ENCODE measurements around the gene ZNF672. TPM values are rescaled to one million over a fixed set of nuclear protein-coding genes. Genes with fewer than 3 reads are reported as not detected.

The ZNF672 gene
- polyA plus RNA-seq, 1 donor from 2014 or later, result 46.3 TPM

DNA sequence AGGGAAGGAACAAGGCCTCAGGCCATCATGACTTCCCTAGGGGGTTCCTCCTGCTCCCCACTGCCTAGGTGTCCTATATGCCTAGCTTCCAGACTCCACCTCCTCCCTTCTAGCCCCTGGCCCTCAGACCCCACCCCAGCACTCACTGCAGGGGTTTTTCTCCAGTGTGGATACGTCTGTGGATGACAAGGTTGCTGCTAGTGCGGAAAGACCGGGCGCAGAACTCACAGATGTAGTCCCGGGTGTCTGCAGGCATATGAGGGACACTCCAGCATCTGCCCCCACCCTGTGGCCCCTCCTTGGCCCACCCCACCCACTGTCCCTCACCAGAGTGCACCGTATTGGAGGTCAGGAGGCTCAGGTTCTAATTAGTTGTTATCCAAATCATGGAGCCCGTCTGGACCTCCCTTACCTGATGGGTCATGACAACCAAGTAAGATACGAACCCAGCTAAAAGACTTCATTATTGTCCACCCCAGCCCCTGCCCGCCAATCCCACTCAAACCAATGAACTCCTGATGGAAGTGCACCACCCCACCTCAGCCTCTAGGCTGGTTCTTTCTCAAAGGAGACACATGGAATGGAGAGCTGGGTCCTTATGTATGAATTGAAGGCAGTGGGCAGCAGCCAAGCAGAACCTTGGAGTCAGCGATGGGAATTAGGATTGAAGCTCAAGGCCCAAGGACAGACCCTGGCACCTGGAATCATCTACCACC is 12.7 kb downstream of the ZNF672 start:
- H3K4me1 Mint-ChIP-seq, result peaks cover 4 to 11% (median 5%) of the 10 kb centered on the region in 3 donors
- H3K9me3 Mint-ChIP-seq, result no peaks in the 10 kb centered on the region
- H3K4me3 Mint-ChIP-seq, result no peak overlapping the region
- H3K36me3 Mint-ChIP-seq, result peaks cover 7% of the 10 kb centered on the region
- H3K27ac Mint-ChIP-seq, result no peak overlapping the region
- no peaks in the 10 kb centered on the region for H3K27me3 Mint-ChIP-seq

DNA sequence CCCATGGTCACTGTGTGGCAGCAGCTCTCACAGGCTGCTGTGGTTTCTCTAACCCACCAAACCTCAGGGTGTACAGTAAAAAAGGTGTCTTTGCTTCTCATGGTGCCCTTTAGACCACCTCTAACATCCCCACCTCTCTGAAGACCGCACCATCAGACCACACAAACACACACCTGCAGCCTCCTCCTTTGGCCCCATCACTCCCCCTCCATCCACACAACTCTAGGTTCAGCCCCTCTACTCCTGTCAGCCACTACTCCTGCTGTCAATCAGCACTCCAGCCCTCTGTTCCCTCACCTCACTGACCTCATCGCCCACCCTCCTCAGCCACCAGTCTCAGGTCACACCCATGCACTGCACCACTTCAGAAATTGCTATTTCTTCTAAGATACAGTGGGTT is 13.4 kb downstream of the ZNF672 start:
- Mint-ChIP-seq H3K27ac (no peak overlapping the region), H3K9me3 (no peaks in the 10 kb centered on the region), H3K4me1 (peaks cover 4 to 11% (median 5%) of the 10 kb centered on the region in 3 donors), H3K36me3 (peaks cover 5% of the 10 kb centered on the region), H3K4me3 (no peak overlapping the region), H3K27me3 (no peaks in the 10 kb centered on the region)

DNA sequence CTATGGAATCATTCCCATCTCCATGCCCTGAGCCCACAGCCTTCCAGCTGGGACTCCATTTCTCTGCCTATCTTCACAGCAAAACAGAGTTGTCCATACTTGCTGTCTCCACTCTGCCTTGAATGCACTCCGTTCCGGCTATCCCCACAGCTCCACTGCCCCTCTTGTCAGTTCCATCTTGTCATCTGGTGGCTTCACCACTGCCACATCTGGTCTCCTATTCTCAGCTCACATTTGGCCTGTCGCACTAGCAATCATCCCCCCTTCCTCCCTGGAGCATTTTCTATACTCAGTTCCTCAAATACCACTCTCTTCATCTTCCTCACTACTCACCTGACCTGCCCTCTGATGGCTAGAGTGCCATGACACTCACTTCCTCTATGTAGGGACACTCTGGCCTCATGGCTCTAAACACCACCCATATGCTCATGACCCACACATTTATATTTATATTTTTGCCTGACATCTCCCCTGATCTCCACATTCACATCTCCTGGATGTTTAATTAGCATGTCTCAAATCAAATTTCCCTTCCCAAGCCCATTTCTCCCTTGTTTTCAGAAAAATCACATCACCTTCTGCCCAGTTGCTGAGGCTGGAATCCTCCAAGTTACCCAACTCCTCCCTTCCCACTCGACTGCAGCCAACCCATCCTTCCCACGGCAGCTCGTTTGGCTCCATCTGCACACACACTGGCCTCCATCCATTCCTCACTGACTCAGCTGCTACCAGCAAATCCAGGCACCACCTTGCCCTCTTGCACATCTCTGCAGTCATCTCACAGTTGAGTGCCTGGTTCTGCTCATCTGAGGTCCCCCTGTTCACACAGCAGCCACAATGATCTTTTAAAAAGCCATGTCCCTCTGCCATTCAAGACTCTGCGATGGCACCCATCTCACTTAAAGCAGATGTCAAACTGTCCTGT is 14.7 kb downstream of the ZNF672 start:
- no peaks in the 10 kb centered on the region for H3K9me3 Mint-ChIP-seq
- no peak overlapping the region for H3K4me3 Mint-ChIP-seq
- no peaks in the 10 kb centered on the region for H3K27me3 Mint-ChIP-seq
- peaks cover 4 to 18% (median 10%) of the 10 kb centered on the region in 3 donors for H3K4me1 Mint-ChIP-seq
- H3K36me3 Mint-ChIP-seq, result peaks cover 4% of the 10 kb centered on the region
- H3K27ac Mint-ChIP-seq, result no peak overlapping the region

DNA sequence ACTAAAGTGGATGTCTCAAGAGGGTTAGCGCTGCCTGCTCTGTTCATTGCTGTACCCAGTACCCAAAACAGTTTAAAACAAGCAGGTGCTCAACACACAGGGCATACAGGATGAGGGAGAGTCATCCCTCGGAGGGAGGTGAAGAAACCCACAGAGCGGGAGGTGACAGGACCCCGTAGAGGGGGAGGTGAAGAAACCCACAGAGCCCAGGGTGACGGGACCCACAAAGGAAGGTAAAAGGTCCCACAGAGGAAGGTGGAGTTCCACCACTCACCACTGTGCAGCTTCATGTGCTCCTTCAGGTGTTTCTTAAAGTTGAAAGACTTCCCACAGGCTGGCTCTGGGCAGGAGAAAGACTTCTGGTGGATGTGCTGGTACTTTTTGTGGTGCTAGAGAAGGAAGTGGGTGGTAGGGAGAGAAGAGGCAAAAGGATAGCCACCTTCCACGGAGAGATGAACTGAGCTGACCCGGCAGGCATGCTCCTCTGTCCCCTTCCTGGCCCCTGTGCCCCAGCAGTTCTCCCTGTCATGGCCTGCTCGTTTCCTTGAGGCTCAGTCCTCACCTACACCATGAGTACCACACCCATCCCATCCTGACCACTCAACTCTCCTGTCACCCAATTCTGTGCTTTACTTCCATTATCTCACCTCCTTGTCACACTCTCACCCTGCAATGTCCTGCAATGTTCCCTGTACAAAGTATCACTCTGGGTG is 15.8 kb downstream of the ZNF672 start:
- Mint-ChIP-seq H3K27me3 (no peaks in the 10 kb centered on the region), H3K4me3 (no peak overlapping the region), H3K9me3 (no peaks in the 10 kb centered on the region), H3K4me1 (peaks cover 9 to 23% (median 15%) of the 10 kb centered on the region in 3 donors), H3K27ac (peak overlapping the region in 1 of 3 donors; percentile 85), H3K36me3 (peaks cover 3% of the 10 kb centered on the region)

DNA sequence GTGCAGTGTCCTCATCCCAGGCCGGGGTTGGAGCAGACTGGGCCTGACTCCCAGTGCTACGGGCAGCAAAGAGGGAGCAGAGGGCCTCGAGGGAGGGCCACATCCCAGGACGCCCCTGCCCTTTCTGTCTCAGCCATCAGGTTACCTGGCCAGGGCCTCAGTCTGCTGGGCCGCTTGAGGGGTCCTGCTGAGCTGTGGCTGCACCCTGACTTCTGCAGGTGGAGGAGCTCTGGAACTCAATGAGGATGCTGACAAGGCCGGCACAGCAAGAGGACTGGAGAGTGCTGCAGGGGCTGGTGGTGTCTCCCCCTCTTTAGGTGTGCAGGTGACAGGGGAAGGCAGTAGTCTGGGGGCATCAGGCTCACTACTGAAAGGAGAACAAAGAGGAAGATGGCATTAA is 17.6 kb downstream of the ZNF672 start:
- peaks cover 19 to 32% (median 22%) of the 10 kb centered on the region in 3 donors for H3K4me1 Mint-ChIP-seq
- H3K4me3 Mint-ChIP-seq, result peak overlapping the region in 1 of 4 donors; percentile 30
- H3K27ac Mint-ChIP-seq, result peak overlapping the region in 1 of 3 donors; percentile 53
- H3K36me3 Mint-ChIP-seq, result no peaks in the 10 kb centered on the region
- no peaks in the 10 kb centered on the region for H3K27me3 Mint-ChIP-seq
- no peaks in the 10 kb centered on the region for H3K9me3 Mint-ChIP-seq

DNA sequence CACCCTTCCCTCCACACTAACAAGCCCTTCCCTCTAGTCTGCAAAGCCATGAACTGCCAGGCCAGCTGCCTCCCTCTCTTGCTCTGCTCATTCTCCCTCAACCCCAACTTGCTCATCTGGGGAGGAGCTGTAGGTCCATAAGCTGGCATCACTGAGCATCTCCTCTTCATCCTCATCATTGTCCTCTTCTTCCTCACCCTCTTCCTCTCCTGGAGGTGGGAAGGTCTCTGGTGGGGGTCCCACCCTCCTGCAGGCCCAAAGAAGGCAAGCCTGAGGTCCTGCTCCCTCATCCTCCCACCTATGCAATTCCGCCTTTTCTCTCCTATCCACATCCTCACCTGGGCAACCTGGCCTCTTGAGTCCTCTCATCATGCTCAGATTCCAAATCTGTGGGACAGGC is 18.2 kb downstream of the ZNF672 start:
- Mint-ChIP-seq H3K36me3 (no peaks in the 10 kb centered on the region), H3K9me3 (no peaks in the 10 kb centered on the region), H3K27me3 (no peaks in the 10 kb centered on the region), H3K4me3 (peak overlapping the region in 1 of 4 donors; percentile 4), H3K4me1 (peaks cover 19 to 32% (median 22%) of the 10 kb centered on the region in 3 donors), H3K27ac (peak overlapping the region in 2 of 3 donors; percentile 33 to 79)

DNA sequence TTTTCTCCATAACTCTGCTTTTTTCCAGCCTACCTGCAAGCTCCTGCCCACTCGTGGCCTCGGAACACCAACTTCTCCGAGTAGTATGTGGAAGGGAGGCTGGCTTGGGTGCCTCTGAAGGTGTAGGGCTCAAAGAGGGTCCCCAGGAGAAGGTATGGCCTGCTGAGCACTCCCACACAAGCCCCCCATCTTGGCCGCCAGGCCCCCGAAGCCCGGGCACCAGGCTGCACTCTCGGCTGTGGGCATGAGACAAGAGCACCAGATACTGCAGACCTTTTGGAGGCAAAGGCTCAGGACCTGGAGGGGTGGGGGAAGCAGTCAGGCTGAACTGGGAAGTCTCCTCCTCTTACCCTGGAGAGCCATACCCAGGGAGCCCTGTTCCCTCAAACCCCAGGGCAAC is 19.2 kb downstream of the ZNF672 start:
- Mint-ChIP-seq H3K27me3 (no peaks in the 10 kb centered on the region), H3K9me3 (no peaks in the 10 kb centered on the region), H3K4me1 (peaks cover 20 to 39% (median 22%) of the 10 kb centered on the region in 3 donors), H3K36me3 (no peaks in the 10 kb centered on the region), H3K27ac (peak overlapping the region in 2 of 3 donors; percentile 34 to 91), H3K4me3 (peak overlapping the region in 2 of 4 donors; percentile 97 to 100)

DNA sequence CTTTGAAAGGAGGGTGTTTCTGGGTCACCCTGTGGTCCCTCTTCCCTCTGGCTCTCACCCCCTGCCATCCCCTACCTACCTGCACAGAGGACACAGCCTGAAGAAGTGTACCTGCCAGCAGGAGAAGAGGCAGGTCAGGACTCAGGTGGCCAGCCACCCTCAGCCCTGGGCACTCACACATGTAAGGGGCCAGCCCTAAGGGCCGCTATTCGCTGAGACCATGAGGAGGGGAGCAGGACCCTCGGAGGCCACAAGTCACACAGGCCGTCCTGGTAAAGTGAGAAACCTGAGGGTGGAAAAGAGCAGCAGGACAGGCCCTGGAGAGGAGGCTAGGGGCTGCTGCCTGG is 19.7 kb downstream of the ZNF672 start:
- no peaks in the 10 kb centered on the region for H3K36me3 Mint-ChIP-seq
- peaks cover 25 to 44% (median 26%) of the 10 kb centered on the region in 3 donors for H3K4me1 Mint-ChIP-seq

DNA sequence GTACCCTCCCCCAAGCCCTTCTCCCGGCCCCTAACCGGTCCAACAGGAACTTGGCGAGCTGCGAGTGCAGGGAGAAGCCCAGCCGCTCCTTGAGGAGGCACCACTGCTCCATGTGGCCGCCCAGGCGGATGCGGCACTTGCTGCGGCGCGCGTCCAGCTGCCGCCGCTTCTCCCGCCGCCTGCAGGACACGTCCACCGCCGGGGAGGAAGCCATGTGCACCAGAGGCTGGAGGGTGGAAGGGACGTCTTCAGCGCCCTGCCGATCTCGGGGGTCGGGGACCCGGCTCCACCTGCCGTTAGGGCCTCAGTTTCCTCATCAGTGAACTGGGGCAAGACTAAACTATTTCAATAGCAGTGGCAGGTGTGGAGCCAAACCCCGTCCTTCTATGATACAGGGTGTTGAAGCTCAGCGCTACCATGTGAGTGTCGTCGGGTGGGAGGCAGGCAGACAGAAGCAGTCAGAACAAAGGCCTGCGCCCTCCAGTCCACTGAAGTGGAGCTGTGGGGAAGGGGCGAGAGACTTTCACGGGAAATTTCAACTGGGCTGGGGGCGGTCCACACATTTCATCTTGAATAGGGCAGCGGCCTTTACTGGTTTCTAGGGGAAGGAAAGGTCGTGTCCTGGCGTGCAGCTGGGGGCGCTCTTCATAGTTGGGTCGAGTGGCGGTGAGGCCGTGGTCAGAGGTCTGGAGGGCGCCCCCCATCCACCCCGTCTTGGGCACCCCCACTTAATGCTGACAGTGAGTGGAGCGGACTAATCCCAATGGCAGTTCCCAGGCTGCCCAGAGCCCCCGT is 20.3 kb downstream of the ZNF672 start:
- Mint-ChIP-seq H3K36me3 (no peaks in the 10 kb centered on the region), H3K4me3 (peak overlapping the region; percentile 85 to 100 (median 94)), H3K9me3 (no peaks in the 10 kb centered on the region), H3K27ac (peak overlapping the region; percentile 91 to 96 (median 93)), H3K4me1 (peaks cover 28 to 46% (median 30%) of the 10 kb centered on the region in 3 donors), H3K27me3 (no peaks in the 10 kb centered on the region)

More for the DNA sequence above, 19.7 kb downstream of the ZNF672 start:
- Mint-ChIP-seq H3K9me3 (no peaks in the 10 kb centered on the region), H3K27ac (peak overlapping the region in 1 of 3 donors; percentile 91), H3K27me3 (no peaks in the 10 kb centered on the region), H3K4me3 (peak overlapping the region; percentile 85 to 100 (median 94))

DNA sequence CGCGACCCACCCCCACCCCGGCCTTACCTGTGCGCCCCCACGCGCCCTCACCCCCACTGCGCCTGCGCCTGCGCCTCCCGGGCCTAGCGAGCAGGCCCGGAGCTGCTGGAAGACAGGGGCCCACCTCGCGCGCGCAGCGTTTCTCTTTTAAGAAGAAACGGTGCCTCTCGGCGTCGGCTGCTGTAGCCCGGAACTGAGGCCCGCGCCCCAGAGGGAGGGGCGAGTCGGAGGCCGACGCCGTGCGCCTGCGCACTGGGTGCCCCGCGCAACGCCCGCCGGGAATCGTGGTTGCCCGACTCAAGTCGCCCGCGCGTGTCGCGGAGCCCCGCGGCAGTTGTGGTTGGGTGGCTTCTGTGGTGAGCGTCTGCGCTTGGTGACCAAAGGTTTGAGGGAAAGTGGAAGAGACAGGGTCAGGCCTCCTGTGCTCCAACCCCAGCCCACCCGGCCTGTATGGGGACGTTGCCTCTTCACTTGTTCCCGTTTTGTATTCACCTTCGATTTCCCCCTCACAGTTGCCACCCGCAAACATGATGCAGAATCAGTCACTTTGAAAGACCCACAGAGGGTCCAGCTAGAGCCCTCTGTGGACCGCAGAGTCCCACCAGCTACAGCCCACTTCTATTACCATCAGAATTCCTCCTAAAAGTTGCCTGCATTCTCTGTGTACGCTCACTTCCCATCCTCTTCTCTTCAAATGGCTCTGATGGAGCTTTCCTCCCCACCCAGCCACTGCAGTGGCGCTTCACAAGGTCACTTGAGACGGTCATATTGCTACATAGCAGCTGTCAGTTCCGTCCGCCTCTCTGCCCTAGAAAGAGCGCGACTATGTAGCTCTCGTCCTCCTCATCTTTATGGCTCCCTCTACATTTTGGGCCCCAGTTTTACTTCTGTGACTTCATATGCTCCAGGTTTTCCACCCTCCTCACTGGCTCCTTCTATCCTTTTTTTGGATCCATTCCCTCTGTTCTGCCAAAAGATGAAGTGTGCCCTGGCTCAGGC is 21.2 kb downstream of the ZNF672 start, which contains the start of gene ZNF692:
TSS of gene ZNF692 (minus strand) at position 195 of the 999 bp plus-strand sequence. CDS start 776 bp downstream, outside the sequence.
- H3K36me3 Mint-ChIP-seq, result no peaks in the 10 kb centered on the region

DNA sequence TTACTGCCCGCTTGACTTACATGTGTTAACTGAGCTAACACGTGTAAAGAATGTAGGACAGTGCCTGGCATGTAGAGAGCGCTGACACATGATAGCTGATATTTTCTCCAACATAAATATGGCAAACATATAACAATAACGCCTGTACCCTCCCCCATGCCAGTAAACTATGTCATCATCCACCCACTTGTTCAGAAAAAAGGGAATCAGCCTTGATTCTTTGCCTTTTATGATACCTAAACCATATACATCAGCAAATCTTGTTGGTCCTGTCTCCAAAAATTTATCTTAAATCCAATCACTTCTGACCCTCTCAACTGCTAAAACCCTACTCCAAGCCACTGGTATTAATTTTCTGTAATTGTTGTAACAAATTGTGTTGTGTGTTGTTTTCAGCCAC is 22.0 kb downstream of the ZNF672 start:
- peaks cover 32 to 48% (median 37%) of the 10 kb centered on the region in 3 donors for H3K4me1 Mint-ChIP-seq
- H3K27ac Mint-ChIP-seq, result peak overlapping the region; percentile 91 to 96 (median 93)
- H3K27me3 Mint-ChIP-seq, result no peaks in the 10 kb centered on the region
- H3K36me3 Mint-ChIP-seq, result no peaks in the 10 kb centered on the region
- no peaks in the 10 kb centered on the region for H3K9me3 Mint-ChIP-seq
- peak overlapping the region; percentile 82 to 97 (median 88) for H3K4me3 Mint-ChIP-seq

More for the DNA sequence above, 21.2 kb downstream of the ZNF672 start, which contains the start of gene ZNF692:
- Mint-ChIP-seq H3K9me3 (no peaks in the 10 kb centered on the region), H3K27me3 (no peaks in the 10 kb centered on the region), H3K27ac (peak within 1 kb of the TSS; percentile 91 to 96 (median 93)), H3K4me1 (peaks cover 32 to 49% (median 34%) of the 10 kb centered on the region in 3 donors), H3K4me3 (peak within 1 kb of the TSS; percentile 85 to 100 (median 94))

DNA sequence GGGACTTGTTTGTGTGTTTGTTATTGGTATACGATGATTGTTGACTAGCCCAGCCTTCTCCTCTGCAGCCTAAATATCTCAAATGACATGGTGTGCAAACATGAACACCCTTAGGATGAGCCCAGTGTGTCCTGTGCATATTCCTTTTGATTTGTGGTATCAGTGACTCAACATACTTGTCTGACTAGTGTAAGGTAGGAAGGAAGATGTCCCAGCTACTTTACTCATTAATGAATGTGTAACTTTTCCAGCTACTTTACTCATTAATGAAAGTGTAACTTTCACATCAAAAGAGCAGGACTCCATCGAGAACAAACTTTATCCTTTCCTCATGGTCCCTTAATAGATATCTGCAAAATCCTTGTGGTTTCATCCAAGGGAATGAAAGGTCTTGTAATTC is 23.6 kb downstream of the ZNF672 start:
- Mint-ChIP-seq H3K36me3 (no peaks in the 10 kb centered on the region), H3K27ac (peak overlapping the region in 1 of 3 donors; percentile 80), H3K4me1 (peaks cover 32 to 46% (median 37%) of the 10 kb centered on the region in 3 donors), H3K27me3 (no peaks in the 10 kb centered on the region), H3K9me3 (no peaks in the 10 kb centered on the region), H3K4me3 (peak overlapping the region in 2 of 4 donors; percentile 89 to 93)

DNA sequence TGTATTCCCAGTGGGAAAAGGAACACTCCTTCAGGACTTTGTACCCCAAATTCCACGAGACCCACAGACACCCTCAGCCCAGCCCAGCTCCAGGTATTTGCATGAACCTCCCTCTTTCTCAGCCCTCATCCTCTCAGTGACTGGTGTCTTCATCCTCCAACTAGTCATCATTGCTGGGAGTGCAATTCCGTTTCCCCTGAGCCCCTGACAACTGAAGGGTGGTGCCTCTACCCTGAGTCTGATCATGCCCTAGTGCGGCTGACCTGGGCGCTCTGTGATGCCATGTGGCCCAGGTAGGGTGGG is 24.6 kb downstream of the ZNF672 start:
- H3K4me3 Mint-ChIP-seq, result peak overlapping the region; percentile 85 to 93 (median 91)

More for the DNA sequence above, 24.6 kb downstream of the ZNF672 start:
- peaks cover 32 to 40% (median 32%) of the 10 kb centered on the region in 3 donors for H3K4me1 Mint-ChIP-seq
- H3K27ac Mint-ChIP-seq, result peak overlapping the region; percentile 73 to 93 (median 80)
- no peaks in the 10 kb centered on the region for H3K27me3 Mint-ChIP-seq
- no peaks in the 10 kb centered on the region for H3K9me3 Mint-ChIP-seq
- no peaks in the 10 kb centered on the region for H3K36me3 Mint-ChIP-seq

Data from IgD-negative memory B cell (primary cell).